Endothelial cell of umbilical vein (primary cell): Measurements from ENCODE around the gene GRB2. TPM values are rescaled to one million over a fixed set of nuclear protein-coding genes. Genes with fewer than 3 reads are reported as not detected.
A peak's percentile ranks its signal among the peaks of the same experiment; 100 is the strongest.

ENCODE experiments used
- BruUV-seq: library from RNA; stranded (reverse); fragments of 400-500 nt; replicated peaks from 2 replicates; lab custom pipeline; 2021; lab: Mats Ljungman, UMichigan
- CTCF ChIA-PET: fragments of 300-600, 350-600 bp; sonication (Branson Sonifier 250); formaldehyde crosslinking; loops from one replicate; lab custom pipeline; 2021; ENCODE audit warnings: antibody characterized with exemption, inconsistent platforms; lab: Charles Lee
- POLR2A ChIA-PET: fragments of 300-600, 350-600 bp; sonication (Branson Sonifier 250); formaldehyde crosslinking; loops from one replicate; lab custom pipeline; 2021; ENCODE audit warnings: antibody characterized with exemption, inconsistent platforms; lab: Charles Lee
- DNase-seq: peaks from one replicate; pipeline ENCODE4 v3.0.0-alpha.2; 2011; ENCODE audit warnings: low read depth, low spot score
- FAIRE-seq: peaks from 2 replicates; lab custom pipeline; 2011; peaks lifted over from hg19 to GRCh38; lab: Jason Lieb, UNC
- H2AFZ ChIP-seq: 2 replicates; pipeline ENCODE4 v1.6.0; 2012; ENCODE audit warnings: low read depth, low read length, control low read depth, inconsistent platforms
- H3K27ac ChIP-seq: 2 replicates; pipeline ENCODE4 v1.5.1; 2011; ENCODE audit warnings: low read depth, mild to moderate bottlenecking, control low read depth, low read length, moderate library complexity; ENCODE audit not compliant: insufficient read depth
- H3K27me3 ChIP-seq, 2 experiments: 2 replicates each; pipeline versions ENCODE4 v1.6.0 to v1.6.1; 2011; ENCODE audit warnings: low read length in 2 of 2, mixed read lengths in 1 of 2; ENCODE audit not compliant: control insufficient read depth in 2 of 2, insufficient read depth in 2 of 2
- H3K36me3 ChIP-seq, 2 experiments: 2 replicates in 1 of 2; 3 replicates in 1 of 2; pipeline ENCODE4 v1.5.1; 2011; ENCODE audit warnings: low read length in 2 of 2, mild to moderate bottlenecking in 1 of 2, moderate library complexity in 1 of 2; ENCODE audit not compliant: control insufficient read depth in 2 of 2, insufficient read depth in 2 of 2; ENCODE audit errors: extremely low read depth in 1 of 2
- H3K4me1 ChIP-seq: 3 replicates; pipeline ENCODE4 v1.5.1; 2011; ENCODE audit warnings: mild to moderate bottlenecking, low read length; ENCODE audit not compliant: control insufficient read depth, insufficient read depth; ENCODE audit errors: extremely low read depth
- H3K4me2 ChIP-seq: 2 replicates; pipeline ENCODE4 v1.6.1; 2011; ENCODE audit warnings: low read length, control low read depth, mixed read lengths; ENCODE audit not compliant: insufficient read depth
- H3K4me3 ChIP-seq, 3 experiments: fragments of 200-600 bp in 1 of 3; sonication (generic), shearing (Covaris generic) in 1 of 3; replicated peaks in 1 of 3; 2 replicates each; pipeline ENCODE4 v1.5.1; 2011 to 2016; ENCODE audit warnings: control low read depth in 3 of 3, low read length in 3 of 3, mild to moderate bottlenecking in 2 of 3, inconsistent platforms in 1 of 3, low read depth in 1 of 3, moderate library complexity in 1 of 3; ENCODE audit not compliant: insufficient read depth in 1 of 3
- H3K79me2 ChIP-seq: 2 replicates; pipeline ENCODE4 v1.6.0; 2012; ENCODE audit warnings: low read length, inconsistent platforms; ENCODE audit not compliant: control insufficient read depth, insufficient read depth
- H3K9ac ChIP-seq: replicated peaks from 2 replicates; pipeline ENCODE3; 2011; ENCODE audit warnings: low read length, control low read depth; ENCODE audit not compliant: insufficient read depth; ENCODE audit errors: extremely low read depth
- H3K9me1 ChIP-seq: replicated peaks from 3 replicates; pipeline ENCODE4 v1.6.0; 2011; ENCODE audit warnings: mild to moderate bottlenecking, low read length; ENCODE audit not compliant: control insufficient read depth, insufficient read depth; ENCODE audit errors: extremely low read depth
- H3K9me3 ChIP-seq: replicated peaks from 2 replicates; pipeline ENCODE4 v1.5.1; 2012; ENCODE audit warnings: low read length, inconsistent platforms; ENCODE audit not compliant: control insufficient read depth, insufficient read depth
- H4K20me1 ChIP-seq: replicated peaks from 2 replicates; pipeline ENCODE3; 2011; ENCODE audit warnings: mild to moderate bottlenecking, low read length; ENCODE audit not compliant: control insufficient read depth, insufficient read depth; ENCODE audit errors: extremely low read depth
- CTCF ChIP-seq, 2 donors: IDR thresholded peaks; 1 replicate in 1 of 2; 2 replicates in 1 of 2; pipeline ENCODE4 v1.5.1; 2011; ENCODE audit warnings: low read length in 2 of 2, mild to moderate bottlenecking in 2 of 2, moderate library complexity in 2 of 2, control low read depth in 1 of 2, inconsistent platforms in 1 of 2, low read depth in 1 of 2; ENCODE audit not compliant: insufficient read depth in 1 of 2; ENCODE audit errors: extremely low read depth in 1 of 2
- EZH2 ChIP-seq: IDR thresholded peaks from 2 replicates; pipeline ENCODE4 v1.6.1; 2012; ENCODE audit warnings: borderline replicate concordance, low read depth, mild to moderate bottlenecking, moderate library complexity, low read length, inconsistent platforms; ENCODE audit not compliant: severe bottlenecking
- FOS ChIP-seq: IDR thresholded peaks from 2 replicates; pipeline ENCODE4 v1.6.1; 2011; ENCODE audit warnings: mild to moderate bottlenecking, low read length, moderate library complexity, borderline replicate concordance; ENCODE audit not compliant: insufficient read depth
- GATA2 ChIP-seq: IDR thresholded peaks from 2 replicates; pipeline ENCODE4 v1.7.0; 2011; ENCODE audit warnings: low read depth, mild to moderate bottlenecking, moderate library complexity, mixed read lengths, low read length; ENCODE audit not compliant: insufficient read length, insufficient read depth
- JUN ChIP-seq: IDR thresholded peaks from 2 replicates; pipeline ENCODE4 v1.6.1; 2011; ENCODE audit warnings: borderline replicate concordance, low read depth; ENCODE audit not compliant: insufficient read length, insufficient read depth
- MAX ChIP-seq: IDR thresholded peaks from 2 replicates; pipeline ENCODE4 v1.6.1; 2011; ENCODE audit not compliant: insufficient read depth, insufficient read length
- MYC ChIP-seq: IDR thresholded peaks from one replicate; pipeline ENCODE4 v1.6.1; 2011; ENCODE audit warnings: mild to moderate bottlenecking, low read depth, low read length
- POLR2A ChIP-seq: IDR thresholded peaks from 2 replicates; pipeline ENCODE4 v1.6.1; 2012; ENCODE audit warnings: low read depth, mild to moderate bottlenecking, control low read depth, low read length
- POLR2AphosphoS5 ChIP-seq: IDR thresholded peaks from 2 replicates; pipeline ENCODE4 v1.6.1; 2012; ENCODE audit warnings: low read depth, mild to moderate bottlenecking, control low read depth, low read length, moderate library complexity; ENCODE audit not compliant: insufficient read depth
- dilution Hi-C: fragments of 300-500 bp; cut with MboI; formaldehyde crosslinking; loops from one replicate; pipeline ENCODE4 v1.15.0; 2019; ENCODE audit warnings: low sequenced_read_pairs; ENCODE audit not compliant: extremely low pct_ligation_motif_present
- intact Hi-C: fragments of 100-400 bp; cut with micrococcal nuclease; formaldehyde crosslinking; loops from one replicate; pipeline ENCODE4 v1.10.0; 2022
- polyA plus RNA-seq, 4 experiments: library from polyadenylated mRNA; depleted of rRNA in 3 of 4; stranded (reverse) in 3 of 4; unstranded in 1 of 4; fragments of >200 nt; gene quantifications; 2 replicates each; pipeline versions ENCODE4 v1.2.1 to v1.2.3, GENCODE V29; 2011 to 2012; ENCODE audit warnings: missing spikeins in 1 of 4
- total RNA-seq: library from RNA; stranded (reverse); gene quantifications from 2 replicates; pipeline ENCODE4 v1.2.3, GENCODE V29; 2021

GRB2 gene
- total and polyA plus RNA-seq, 2 donors (not counting 3 experiments of a cell fraction or from before 2014, with no cell fraction given): 51.5 to 93.9 TPM

GRCh38 chr17:75392559-75392958 is 12.9 kb downstream of the GRB2 start:
- peak overlapping the region; percentile 65 for H3K9ac ChIP-seq
- H3K4me1 ChIP-seq: peaks cover 26% of the 10 kb centered on the region

More at GRCh38 chr17:75392559-75392958, 12.9 kb downstream of the GRB2 start:
- ChIA-PET POLR2A (interaction anchor here (1.9 to 3.2 kb wide), 2 partner anchors 13 to 67 kb away, joined by 5 to 11 read pairs; no protein-coding TSS in a partner anchor), CTCF (interaction anchor here (1.0 to 6.9 kb wide), 9 partner anchors 12 to 191 kb away, joined by 3 to 71 read pairs (median 5); partner anchors contain the start of genes GRB2 and MIF4GD)
- no peaks in the 10 kb centered on the region for H3K9me3 ChIP-seq
- intact Hi-C loops (no loop called here), dilution Hi-C loops (no loop called here)
- no peak overlapping the region for H2AFZ ChIP-seq
- peak overlapping the region in 2 of 3 experiments; percentile 8 to 76 for H3K4me3 ChIP-seq
- H3K36me3 ChIP-seq: no peaks in the 10 kb centered on the region
- no peaks in the 10 kb centered on the region for H3K27me3 ChIP-seq
- BruUV-seq: no TSS peak
- FAIRE-seq (no peak), DNase-seq (no peak)
- H3K9me1 ChIP-seq: no peaks in the 10 kb centered on the region
- H3K27ac ChIP-seq: no peak overlapping the region
- TF ChIP-seq FOS (no peak), MAX (no peak), GATA2 (no peak), MYC (no peak), EZH2 (no peak), POLR2A (no peak), POLR2AphosphoS5 (no peak), JUN (no peak), CTCF (IDR thresholded peaks at IDR 0.05; ENCODE audit: extremely low read depth in 1 of 2, insufficient read depth in 1 of 2, low read depth in 1 of 2, low read length in 2 of 2) (no peak)
- peak overlapping the region; percentile 90 for H3K4me2 ChIP-seq
- H4K20me1 ChIP-seq: peaks cover 5% of the 10 kb centered on the region
- peaks cover 92% of the 10 kb centered on the region for H3K79me2 ChIP-seq
